ENCODE results near the gene ZMYM5. TPM values are rescaled to one million over a fixed set of nuclear protein-coding genes. Genes with fewer than 3 reads are reported as not detected.

The ZMYM5 gene
- total and polyA plus RNA-seq, 9 of the 15 experiments (the other 6 are each of a cell fraction or from before 2014, with no cell fraction given), result 5.4 to 11.9 (median 7.8) TPM

DNA sequence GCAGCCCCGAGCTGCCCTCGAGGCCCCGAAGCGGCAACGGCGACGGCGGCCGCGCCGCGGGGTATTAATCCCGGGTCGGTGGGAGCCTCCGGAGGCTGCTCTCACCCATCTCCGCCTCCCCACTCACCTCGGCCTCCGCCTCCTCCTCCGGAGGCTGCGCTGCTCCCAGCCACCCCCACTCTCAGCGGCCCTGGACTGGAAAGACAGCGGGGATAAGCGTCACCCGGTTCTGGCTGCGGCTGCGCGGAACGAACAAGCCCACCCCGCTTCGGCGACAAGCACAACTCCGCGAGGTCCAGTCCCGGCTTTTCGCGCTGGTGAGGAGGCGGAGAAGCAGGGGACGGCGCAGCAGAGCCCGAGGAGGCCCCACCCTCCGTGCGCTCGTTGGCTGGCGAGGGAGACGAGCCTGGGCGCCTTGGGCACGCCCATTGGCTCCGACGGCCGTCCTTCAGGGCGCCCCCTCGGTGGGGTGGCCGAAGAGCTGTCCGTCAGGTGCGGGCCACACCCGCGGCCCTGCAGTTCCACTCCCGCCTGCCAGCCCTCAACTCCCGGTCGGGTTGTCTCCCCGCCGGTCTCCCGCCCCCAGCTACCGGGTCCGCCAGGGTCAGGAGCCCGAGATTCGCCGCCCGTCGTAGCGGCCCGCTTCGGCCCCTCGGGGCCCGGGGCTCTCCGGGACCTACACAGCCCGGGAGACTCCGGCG, at the start of gene ZMYM5 (continued):
- TF ChIP-seq, protein P1, sequence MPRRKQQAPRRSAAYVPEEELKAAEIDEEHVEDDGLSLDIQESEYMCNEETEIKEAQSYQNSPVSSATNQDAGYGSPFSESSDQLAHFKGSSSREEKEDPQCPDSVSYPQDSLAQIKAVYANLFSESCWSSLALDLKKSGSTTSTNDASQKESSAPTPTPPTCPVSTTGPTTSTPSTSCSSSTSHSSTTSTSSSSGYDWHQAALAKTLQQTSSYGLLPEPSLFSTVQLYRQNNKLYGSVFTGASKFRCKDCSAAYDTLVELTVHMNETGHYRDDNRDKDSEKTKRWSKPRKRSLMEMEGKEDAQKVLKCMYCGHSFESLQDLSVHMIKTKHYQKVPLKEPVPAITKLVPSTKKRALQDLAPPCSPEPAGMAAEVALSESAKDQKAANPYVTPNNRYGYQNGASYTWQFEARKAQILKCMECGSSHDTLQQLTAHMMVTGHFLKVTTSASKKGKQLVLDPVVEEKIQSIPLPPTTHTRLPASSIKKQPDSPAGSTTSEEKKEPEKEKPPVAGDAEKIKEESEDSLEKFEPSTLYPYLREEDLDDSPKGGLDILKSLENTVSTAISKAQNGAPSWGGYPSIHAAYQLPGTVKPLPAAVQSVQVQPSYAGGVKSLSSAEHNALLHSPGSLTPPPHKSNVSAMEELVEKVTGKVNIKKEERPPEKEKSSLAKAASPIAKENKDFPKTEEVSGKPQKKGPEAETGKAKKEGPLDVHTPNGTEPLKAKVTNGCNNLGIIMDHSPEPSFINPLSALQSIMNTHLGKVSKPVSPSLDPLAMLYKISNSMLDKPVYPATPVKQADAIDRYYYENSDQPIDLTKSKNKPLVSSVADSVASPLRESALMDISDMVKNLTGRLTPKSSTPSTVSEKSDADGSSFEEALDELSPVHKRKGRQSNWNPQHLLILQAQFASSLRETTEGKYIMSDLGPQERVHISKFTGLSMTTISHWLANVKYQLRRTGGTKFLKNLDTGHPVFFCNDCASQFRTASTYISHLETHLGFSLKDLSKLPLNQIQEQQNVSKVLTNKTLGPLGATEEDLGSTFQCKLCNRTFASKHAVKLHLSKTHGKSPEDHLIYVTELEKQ (CRISPR knock-in tag; IDR thresholded peaks at IDR 0.05), result no peak
- TF ChIP-seq TRIM24 (IDR thresholded peaks at IDR 0.05), result no peak
- TF ChIP-seq KAT2B (IDR thresholded peaks at IDR 0.05; ENCODE audit: low read depth, low read length), result no peak
- peak; percentile 18; the same call in 1 of the 2 replicates for TF ChIP-seq MYC (IDR thresholded peaks at IDR 0.05; ENCODE audit: low read depth, low read length)
- no peak for TF ChIP-seq MYC (CRISPR knock-in tag; IDR thresholded peaks at IDR 0.05; ENCODE audit: borderline replicate concordance, low read depth)
- TF ChIP-seq, protein P2, sequence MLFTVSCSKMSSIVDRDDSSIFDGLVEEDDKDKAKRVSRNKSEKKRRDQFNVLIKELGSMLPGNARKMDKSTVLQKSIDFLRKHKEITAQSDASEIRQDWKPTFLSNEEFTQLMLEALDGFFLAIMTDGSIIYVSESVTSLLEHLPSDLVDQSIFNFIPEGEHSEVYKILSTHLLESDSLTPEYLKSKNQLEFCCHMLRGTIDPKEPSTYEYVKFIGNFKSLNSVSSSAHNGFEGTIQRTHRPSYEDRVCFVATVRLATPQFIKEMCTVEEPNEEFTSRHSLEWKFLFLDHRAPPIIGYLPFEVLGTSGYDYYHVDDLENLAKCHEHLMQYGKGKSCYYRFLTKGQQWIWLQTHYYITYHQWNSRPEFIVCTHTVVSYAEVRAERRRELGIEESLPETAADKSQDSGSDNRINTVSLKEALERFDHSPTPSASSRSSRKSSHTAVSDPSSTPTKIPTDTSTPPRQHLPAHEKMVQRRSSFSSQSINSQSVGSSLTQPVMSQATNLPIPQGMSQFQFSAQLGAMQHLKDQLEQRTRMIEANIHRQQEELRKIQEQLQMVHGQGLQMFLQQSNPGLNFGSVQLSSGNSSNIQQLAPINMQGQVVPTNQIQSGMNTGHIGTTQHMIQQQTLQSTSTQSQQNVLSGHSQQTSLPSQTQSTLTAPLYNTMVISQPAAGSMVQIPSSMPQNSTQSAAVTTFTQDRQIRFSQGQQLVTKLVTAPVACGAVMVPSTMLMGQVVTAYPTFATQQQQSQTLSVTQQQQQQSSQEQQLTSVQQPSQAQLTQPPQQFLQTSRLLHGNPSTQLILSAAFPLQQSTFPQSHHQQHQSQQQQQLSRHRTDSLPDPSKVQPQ (CRISPR knock-in tag; IDR thresholded peaks at IDR 0.05; ENCODE audit: borderline replicate concordance), result no peak
- no peak for TF ChIP-seq SIN3B (IDR thresholded peaks at IDR 0.05; ENCODE audit: low read depth)
- peak; percentile 73 for TF ChIP-seq EGR1 (conservative IDR thresholded peaks at IDR 0.05)
- peak; percentile 94 for TF ChIP-seq FOS (IDR thresholded peaks at IDR 0.05; ENCODE audit: extremely low read depth, insufficient read length)
- TF ChIP-seq, protein P3, sequence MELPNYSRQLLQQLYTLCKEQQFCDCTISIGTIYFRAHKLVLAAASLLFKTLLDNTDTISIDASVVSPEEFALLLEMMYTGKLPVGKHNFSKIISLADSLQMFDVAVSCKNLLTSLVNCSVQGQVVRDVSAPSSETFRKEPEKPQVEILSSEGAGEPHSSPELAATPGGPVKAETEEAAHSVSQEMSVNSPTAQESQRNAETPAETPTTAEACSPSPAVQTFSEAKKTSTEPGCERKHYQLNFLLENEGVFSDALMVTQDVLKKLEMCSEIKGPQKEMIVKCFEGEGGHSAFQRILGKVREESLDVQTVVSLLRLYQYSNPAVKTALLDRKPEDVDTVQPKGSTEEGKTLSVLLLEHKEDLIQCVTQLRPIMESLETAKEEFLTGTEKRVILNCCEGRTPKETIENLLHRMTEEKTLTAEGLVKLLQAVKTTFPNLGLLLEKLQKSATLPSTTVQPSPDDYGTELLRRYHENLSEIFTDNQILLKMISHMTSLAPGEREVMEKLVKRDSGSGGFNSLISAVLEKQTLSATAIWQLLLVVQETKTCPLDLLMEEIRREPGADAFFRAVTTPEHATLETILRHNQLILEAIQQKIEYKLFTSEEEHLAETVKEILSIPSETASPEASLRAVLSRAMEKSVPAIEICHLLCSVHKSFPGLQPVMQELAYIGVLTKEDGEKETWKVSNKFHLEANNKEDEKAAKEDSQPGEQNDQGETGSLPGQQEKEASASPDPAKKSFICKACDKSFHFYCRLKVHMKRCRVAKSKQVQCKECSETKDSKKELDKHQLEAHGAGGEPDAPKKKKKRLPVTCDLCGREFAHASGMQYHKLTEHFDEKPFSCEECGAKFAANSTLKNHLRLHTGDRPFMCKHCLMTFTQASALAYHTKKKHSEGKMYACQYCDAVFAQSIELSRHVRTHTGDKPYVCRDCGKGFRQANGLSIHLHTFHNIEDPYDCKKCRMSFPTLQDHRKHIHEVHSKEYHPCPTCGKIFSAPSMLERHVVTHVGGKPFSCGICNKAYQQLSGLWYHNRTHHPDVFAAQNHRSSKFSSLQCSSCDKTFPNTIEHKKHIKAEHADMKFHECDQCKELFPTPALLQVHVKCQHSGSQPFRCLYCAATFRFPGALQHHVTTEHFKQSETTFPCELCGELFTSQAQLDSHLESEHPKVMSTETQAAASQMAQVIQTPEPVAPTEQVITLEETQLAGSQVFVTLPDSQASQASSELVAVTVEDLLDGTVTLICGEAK (IDR thresholded peaks at IDR 0.05), result no peak
- TF ChIP-seq, protein P3 (CRISPR knock-in tag; IDR thresholded peaks at IDR 0.05), result no peak
- TF ChIP-seq MCM2 (IDR thresholded peaks at IDR 0.05; ENCODE audit: low read depth), result no peak
